Measurements from ENCODE around the gene ROCK2.

DNA sequence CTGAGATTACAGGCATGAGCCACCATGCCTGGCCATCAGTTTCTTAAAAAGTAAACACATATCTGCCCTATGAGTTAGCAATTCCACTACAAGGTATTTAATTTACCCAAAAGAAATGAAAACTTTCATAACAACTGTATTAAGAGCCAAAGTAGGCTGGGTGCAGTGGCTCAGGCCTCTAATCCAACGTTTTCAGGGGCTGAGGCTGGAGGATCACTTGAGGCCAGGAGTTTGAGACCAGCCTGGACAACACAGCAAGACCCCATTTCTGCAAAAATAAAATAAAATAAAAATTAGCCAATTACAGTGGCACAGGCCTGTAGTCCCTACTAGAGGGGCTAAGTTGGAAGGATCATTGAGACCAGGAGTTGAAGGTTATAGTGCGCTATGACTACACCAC is 6.5 kb downstream of the ROCK2 start:
- TF ChIP-seq POLR2A (IDR thresholded peaks at IDR 0.05; ENCODE audit: low read length) (no peak), CHD2 (IDR thresholded peaks at IDR 0.05; ENCODE audit: low read length, partially characterized antibody) (no peak), TP53 (CRISPR knock-in tag; IDR thresholded peaks at IDR 0.05) (no peak), RAD21 (conservative IDR thresholded peaks at IDR 0.05 in 1 of 2, IDR thresholded peaks at IDR 0.05 in 1 of 2) (no peak), MYC (IDR thresholded peaks at IDR 0.05; ENCODE audit: borderline replicate concordance, low read length) (no peak), CTCF (IDR thresholded peaks at IDR 0.05) (no peak), BHLHE40 (IDR thresholded peaks at IDR 0.05; ENCODE audit: low read depth, low read length) (no peak), JUN (IDR thresholded peaks at IDR 0.05) (no peak), ZSCAN20 (CRISPR knock-in tag; IDR thresholded peaks at IDR 0.05) (no peak), FOSL2 (IDR thresholded peaks at IDR 0.05) (no peak), FOSL2 (CRISPR knock-in tag; IDR thresholded peaks at IDR 0.05) (no peak), CBX8 (IDR thresholded peaks at IDR 0.05) (no peak)
- TF ChIP-seq, protein P1, sequence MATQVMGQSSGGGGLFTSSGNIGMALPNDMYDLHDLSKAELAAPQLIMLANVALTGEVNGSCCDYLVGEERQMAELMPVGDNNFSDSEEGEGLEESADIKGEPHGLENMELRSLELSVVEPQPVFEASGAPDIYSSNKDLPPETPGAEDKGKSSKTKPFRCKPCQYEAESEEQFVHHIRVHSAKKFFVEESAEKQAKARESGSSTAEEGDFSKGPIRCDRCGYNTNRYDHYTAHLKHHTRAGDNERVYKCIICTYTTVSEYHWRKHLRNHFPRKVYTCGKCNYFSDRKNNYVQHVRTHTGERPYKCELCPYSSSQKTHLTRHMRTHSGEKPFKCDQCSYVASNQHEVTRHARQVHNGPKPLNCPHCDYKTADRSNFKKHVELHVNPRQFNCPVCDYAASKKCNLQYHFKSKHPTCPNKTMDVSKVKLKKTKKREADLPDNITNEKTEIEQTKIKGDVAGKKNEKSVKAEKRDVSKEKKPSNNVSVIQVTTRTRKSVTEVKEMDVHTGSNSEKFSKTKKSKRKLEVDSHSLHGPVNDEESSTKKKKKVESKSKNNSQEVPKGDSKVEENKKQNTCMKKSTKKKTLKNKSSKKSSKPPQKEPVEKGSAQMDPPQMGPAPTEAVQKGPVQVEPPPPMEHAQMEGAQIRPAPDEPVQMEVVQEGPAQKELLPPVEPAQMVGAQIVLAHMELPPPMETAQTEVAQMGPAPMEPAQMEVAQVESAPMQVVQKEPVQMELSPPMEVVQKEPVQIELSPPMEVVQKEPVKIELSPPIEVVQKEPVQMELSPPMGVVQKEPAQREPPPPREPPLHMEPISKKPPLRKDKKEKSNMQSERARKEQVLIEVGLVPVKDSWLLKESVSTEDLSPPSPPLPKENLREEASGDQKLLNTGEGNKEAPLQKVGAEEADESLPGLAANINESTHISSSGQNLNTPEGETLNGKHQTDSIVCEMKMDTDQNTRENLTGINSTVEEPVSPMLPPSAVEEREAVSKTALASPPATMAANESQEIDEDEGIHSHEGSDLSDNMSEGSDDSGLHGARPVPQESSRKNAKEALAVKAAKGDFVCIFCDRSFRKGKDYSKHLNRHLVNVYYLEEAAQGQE (IDR thresholded peaks at IDR 0.05), result no peak
